ENCODE results near the gene TAS2R41.

Gene TAS2R41

GRCh38 chr7:143444063-143444782 lies 33.5 kb upstream of the TAS2R41 start:
- H3K4me3 ChIP-seq (ENCODE audit: low read depth, low read length) = no peak overlapping the region
- H3K27me3 ChIP-seq (ENCODE audit: insufficient read depth, low read depth, severe bottlenecking) = no peaks in the 10 kb centered on the region
- H3K36me3 ChIP-seq = no peaks in the 10 kb centered on the region
- TF ChIP-seq CTCF (IDR thresholded peaks at IDR 0.05; ENCODE audit: low read depth, low read length) = no peak
- H3K9me3 ChIP-seq (ENCODE audit: severe bottlenecking) = no peaks in the 10 kb centered on the region
- no peak for DNase-seq
- no peak overlapping the region for H3K27ac ChIP-seq

- Histone ChIP-seq H3K9me3 (ENCODE audit: severe bottlenecking) (no peaks in the 10 kb centered on the region), H3K27ac (no peak overlapping the region), H3K4me3 (ENCODE audit: low read depth, low read length) (no peak overlapping the region), H3K27me3 (ENCODE audit: insufficient read depth, low read depth, severe bottlenecking) (no peaks in the 10 kb centered on the region), H3K36me3 (no peaks in the 10 kb centered on the region)
- no peak for DNase-seq
- TF ChIP-seq CTCF (IDR thresholded peaks at IDR 0.05; ENCODE audit: low read depth, low read length) = no peak
These were observed 32.9 kb upstream of the TAS2R41 start for GRCh38 chr7:143444785-143445184.

- no peak overlapping the region for H3K27ac ChIP-seq
- H3K36me3 ChIP-seq = no peaks in the 10 kb centered on the region
- no peaks in the 10 kb centered on the region for H3K27me3 ChIP-seq (ENCODE audit: insufficient read depth, low read depth, severe bottlenecking)
- no peak overlapping the region for H3K4me3 ChIP-seq (ENCODE audit: low read depth, low read length)
- H3K9me3 ChIP-seq (ENCODE audit: severe bottlenecking) = no peaks in the 10 kb centered on the region
- DNase-seq = no peak
- TF ChIP-seq CTCF (IDR thresholded peaks at IDR 0.05; ENCODE audit: low read depth, low read length) = no peak
These were observed 30.2 kb upstream of the TAS2R41 start for GRCh38 chr7:143447466-143447865.

GRCh38 chr7:143448429-143448828 lies 29.2 kb upstream of the TAS2R41 start:
- no peak for TF ChIP-seq CTCF (IDR thresholded peaks at IDR 0.05; ENCODE audit: low read depth, low read length)
- H3K36me3 ChIP-seq = no peaks in the 10 kb centered on the region

GRCh38 chr7:143449793-143450192 lies 27.9 kb upstream of the TAS2R41 start:
- no peaks in the 10 kb centered on the region for H3K27me3 ChIP-seq (ENCODE audit: insufficient read depth, low read depth, severe bottlenecking)
- DNase-seq = no peak
- H3K27ac ChIP-seq = no peak overlapping the region
- TF ChIP-seq CTCF (IDR thresholded peaks at IDR 0.05; ENCODE audit: low read depth, low read length) = no peak
- no peaks in the 10 kb centered on the region for H3K9me3 ChIP-seq (ENCODE audit: severe bottlenecking)
- no peak overlapping the region for H3K4me3 ChIP-seq (ENCODE audit: low read depth, low read length)
- H3K36me3 ChIP-seq = no peaks in the 10 kb centered on the region

More at GRCh38 chr7:143448429-143448828, 29.2 kb upstream of the TAS2R41 start:
- DNase-seq = no peak
- Histone ChIP-seq H3K9me3 (ENCODE audit: severe bottlenecking) (no peaks in the 10 kb centered on the region), H3K27me3 (ENCODE audit: insufficient read depth, low read depth, severe bottlenecking) (no peaks in the 10 kb centered on the region), H3K4me3 (ENCODE audit: low read depth, low read length) (no peak overlapping the region), H3K27ac (no peak overlapping the region)

GRCh38 chr7:143451122-143451521 lies 26.6 kb upstream of the TAS2R41 start:
- Histone ChIP-seq H3K36me3 (no peaks in the 10 kb centered on the region), H3K27ac (no peak overlapping the region), H3K9me3 (ENCODE audit: severe bottlenecking) (no peaks in the 10 kb centered on the region), H3K27me3 (ENCODE audit: insufficient read depth, low read depth, severe bottlenecking) (no peaks in the 10 kb centered on the region), H3K4me3 (ENCODE audit: low read depth, low read length) (no peak overlapping the region)
- TF ChIP-seq CTCF (IDR thresholded peaks at IDR 0.05; ENCODE audit: low read depth, low read length) = no peak
- DNase-seq = no peak

Data from WERI-Rb-1 (cell line).